PC-3 (cell line): Measurements from ENCODE around the gene JADE2. TPM values are rescaled to one million over a fixed set of nuclear protein-coding genes. Genes with fewer than 3 reads are reported as not detected.
A peak's percentile ranks its signal among the peaks of the same experiment; 100 is the strongest.

Experiments
- ATAC-seq: fragments of 200-7000 bp; cut with Tn5 transposase; 2 replicates; pipeline ENCODE4 v1.9.1; 2020; ENCODE audit warnings: mild to moderate bottlenecking, moderate library complexity
- BruUV-seq: library from RNA; stranded (reverse); fragments of 400-500 nt; replicated peaks from 2 replicates; lab custom pipeline; 2021; lab: Mats Ljungman, UMichigan
- CTCF ChIA-PET: fragments of 300-600 bp; sonication (Branson Sonifier 250); formaldehyde crosslinking; loops from one replicate; lab custom pipeline; 2022; ENCODE audit warnings: antibody characterized with exemption; lab: Charles Lee
- POLR2A ChIA-PET: fragments of 300-600 bp; sonication (Branson Sonifier 250); formaldehyde crosslinking; loops from one replicate; lab custom pipeline; 2022; ENCODE audit warnings: antibody characterized with exemption; ENCODE audit not compliant: unreplicated experiment; lab: Charles Lee
- DNase-seq: peaks from one replicate; pipeline ENCODE4 v3.0.0-alpha.2; 2015
- H2AFZ ChIP-seq: fragments of 300-600 bp; sonication (generic); 2 replicates; pipeline ENCODE4 v1.6.0; 2016; ENCODE audit warnings: antibody characterized with exemption, low read length
- H3F3A ChIP-seq: fragments of 300-600 bp; sonication (generic); one replicate; pipeline ENCODE4 v1.6.0; 2017; ENCODE audit warnings: antibody characterized with exemption, low read length, control low read depth, mild to moderate bottlenecking; ENCODE audit not compliant: unreplicated experiment
- H3K27ac ChIP-seq: fragments of 300-600 bp; sonication (generic); 2 replicates; pipeline ENCODE4 v1.5.1; 2016; ENCODE audit warnings: mild to moderate bottlenecking, low read length
- H3K27me3 ChIP-seq: fragments of 300-600 bp; sonication (generic); 2 replicates; pipeline ENCODE4 v1.6.1; 2016; ENCODE audit warnings: low read length, mixed read lengths
- H3K36me3 ChIP-seq: fragments of 300-600 bp; sonication (generic); 2 replicates; pipeline ENCODE4 v1.6.1; 2016; ENCODE audit warnings: low read depth, mixed run types, low read length, mixed read lengths
- H3K4me1 ChIP-seq: fragments of 300-600 bp; sonication (generic); 2 replicates; pipeline ENCODE4 v1.5.1; 2016; ENCODE audit warnings: low read length; ENCODE audit not compliant: insufficient read depth
- H3K4me2 ChIP-seq: fragments of 300-600 bp; sonication (generic); 2 replicates; pipeline ENCODE4 v1.6.0; 2016; ENCODE audit warnings: low read length
- H3K4me3 ChIP-seq: fragments of 300-600 bp; sonication (generic); 2 replicates; pipeline ENCODE4 v1.5.1; 2016; ENCODE audit warnings: mild to moderate bottlenecking, low read length, mixed read lengths
- H3K79me2 ChIP-seq: fragments of 300-600 bp; sonication (generic); 2 replicates; pipeline ENCODE4 v1.6.1; 2017; ENCODE audit warnings: low read length, mixed read lengths
- H3K9ac ChIP-seq: fragments of 300-600 bp; sonication (generic); 2 replicates; pipeline ENCODE4 v1.6.0; 2016; ENCODE audit warnings: mild to moderate bottlenecking, low read length
- H3K9me2 ChIP-seq: fragments of 300-600 bp; sonication (generic); replicated peaks from 2 replicates; pipeline ENCODE4 v1.6.1; 2016; ENCODE audit warnings: mixed run types, low read length, mixed read lengths
- H3K9me3 ChIP-seq: fragments of 300-600 bp; sonication (generic); 2 replicates; pipeline ENCODE4 v1.6.1; 2016; ENCODE audit warnings: low read length, mixed read lengths
- H4K20me1 ChIP-seq: fragments of 300-600 bp; sonication (generic); 2 replicates; pipeline ENCODE4 v1.6.1; 2016; ENCODE audit warnings: low read length, mixed read lengths
- EZH2 ChIP-seq: fragments of 300-600 bp; sonication (generic); IDR thresholded peaks from one replicate; pipeline ENCODE4 v1.6.1; 2017; ENCODE audit warnings: antibody characterized with exemption, mild to moderate bottlenecking, low read length; ENCODE audit not compliant: unreplicated experiment
- EZH2phosphoT487 ChIP-seq: fragments of 300-600 bp; sonication (generic); IDR thresholded peaks from 2 replicates; pipeline ENCODE4 v1.6.1; 2018; ENCODE audit warnings: mild to moderate bottlenecking, antibody characterized with exemption, low read length, borderline replicate concordance
- intact Hi-C: fragments of 100-400 bp; cut with micrococcal nuclease; formaldehyde crosslinking; loops from 2 replicates; pipeline ENCODE4 v1.9.0; 2023
- total RNA-seq: library from RNA; depleted of rRNA; stranded (reverse); fragments of >200 nt; gene quantifications from 2 replicates; pipeline ENCODE4 v1.2.3, GENCODE V29; 2014
- TF ChIP-seq, protein P1 (sequence below): fragments of 300-600 bp; sonication (generic); conservative IDR thresholded peaks from 2 replicates; pipeline ENCODE4 v1.5.1; 2017; ENCODE audit warnings: antibody characterized with exemption, low read depth, mild to moderate bottlenecking, low read length

JADE2 gene
- total RNA-seq, 1 experiment from 2014 or later = 33.2 TPM

DNA sequence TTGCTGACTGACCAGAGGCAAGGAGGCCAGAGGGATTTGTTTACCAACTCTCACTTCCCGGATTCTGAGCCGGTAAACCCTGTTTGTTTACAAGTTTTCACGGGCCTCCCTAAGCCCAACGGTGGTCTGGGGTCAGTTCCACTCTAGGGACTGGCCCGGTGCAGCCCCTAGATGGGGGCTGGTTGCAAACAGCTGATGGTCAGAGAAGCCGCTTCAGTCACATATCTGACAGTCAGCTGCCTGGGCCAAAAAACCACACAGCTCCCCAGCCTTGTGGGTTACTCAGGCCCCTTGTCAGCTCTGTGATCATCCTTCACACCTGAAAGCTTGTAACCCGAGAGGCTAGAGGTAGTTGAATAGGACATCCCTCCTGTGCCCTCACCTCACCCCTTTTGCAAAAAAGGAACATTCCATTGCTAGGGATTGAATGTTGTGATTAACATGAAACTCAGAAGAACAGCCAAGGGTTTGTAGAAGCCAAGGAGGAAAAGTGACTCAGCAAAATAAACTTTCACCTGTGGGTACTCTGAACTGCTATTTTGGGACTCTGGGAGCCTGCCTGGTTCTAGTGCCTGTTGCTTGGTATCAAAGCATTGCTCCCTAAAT is 66.8 kb downstream of the JADE2 start:
- H3K9me3 ChIP-seq = no peaks in the 10 kb centered on the region
- peak overlapping the region; percentile 30 for H3K9ac ChIP-seq
- CTCF ChIA-PET = no interaction called here
- H3K27me3 ChIP-seq = no peaks in the 10 kb centered on the region
- no peaks in the 10 kb centered on the region for H3K79me2 ChIP-seq
- no peaks in the 10 kb centered on the region for H3K36me3 ChIP-seq
- POLR2A ChIA-PET = no interaction called here
- peak overlapping the region; percentile 58 for H3K4me2 ChIP-seq
- H3F3A ChIP-seq = no peaks in the 10 kb centered on the region
- H2AFZ ChIP-seq = no peak overlapping the region; the same call in 1 of the 2 replicates
- ATAC-seq (peak; percentile 77), DNase-seq (peak; percentile 81)
- no peaks in the 10 kb centered on the region for H3K9me2 ChIP-seq
- H3K27ac ChIP-seq = peak overlapping the region; percentile 79
- BruUV-seq = no TSS peak
- TF ChIP-seq EZH2 = no peak
- no peak for TF ChIP-seq EZH2phosphoT487
- TF ChIP-seq, protein P1, sequence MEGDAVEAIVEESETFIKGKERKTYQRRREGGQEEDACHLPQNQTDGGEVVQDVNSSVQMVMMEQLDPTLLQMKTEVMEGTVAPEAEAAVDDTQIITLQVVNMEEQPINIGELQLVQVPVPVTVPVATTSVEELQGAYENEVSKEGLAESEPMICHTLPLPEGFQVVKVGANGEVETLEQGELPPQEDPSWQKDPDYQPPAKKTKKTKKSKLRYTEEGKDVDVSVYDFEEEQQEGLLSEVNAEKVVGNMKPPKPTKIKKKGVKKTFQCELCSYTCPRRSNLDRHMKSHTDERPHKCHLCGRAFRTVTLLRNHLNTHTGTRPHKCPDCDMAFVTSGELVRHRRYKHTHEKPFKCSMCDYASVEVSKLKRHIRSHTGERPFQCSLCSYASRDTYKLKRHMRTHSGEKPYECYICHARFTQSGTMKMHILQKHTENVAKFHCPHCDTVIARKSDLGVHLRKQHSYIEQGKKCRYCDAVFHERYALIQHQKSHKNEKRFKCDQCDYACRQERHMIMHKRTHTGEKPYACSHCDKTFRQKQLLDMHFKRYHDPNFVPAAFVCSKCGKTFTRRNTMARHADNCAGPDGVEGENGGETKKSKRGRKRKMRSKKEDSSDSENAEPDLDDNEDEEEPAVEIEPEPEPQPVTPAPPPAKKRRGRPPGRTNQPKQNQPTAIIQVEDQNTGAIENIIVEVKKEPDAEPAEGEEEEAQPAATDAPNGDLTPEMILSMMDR = no peak
- H4K20me1 ChIP-seq = no peaks in the 10 kb centered on the region
- no peak overlapping the region for H3K4me3 ChIP-seq
- H3K4me1 ChIP-seq = peaks cover 24% of the 10 kb centered on the region
- intact Hi-C loops = no loop called here

DNA sequence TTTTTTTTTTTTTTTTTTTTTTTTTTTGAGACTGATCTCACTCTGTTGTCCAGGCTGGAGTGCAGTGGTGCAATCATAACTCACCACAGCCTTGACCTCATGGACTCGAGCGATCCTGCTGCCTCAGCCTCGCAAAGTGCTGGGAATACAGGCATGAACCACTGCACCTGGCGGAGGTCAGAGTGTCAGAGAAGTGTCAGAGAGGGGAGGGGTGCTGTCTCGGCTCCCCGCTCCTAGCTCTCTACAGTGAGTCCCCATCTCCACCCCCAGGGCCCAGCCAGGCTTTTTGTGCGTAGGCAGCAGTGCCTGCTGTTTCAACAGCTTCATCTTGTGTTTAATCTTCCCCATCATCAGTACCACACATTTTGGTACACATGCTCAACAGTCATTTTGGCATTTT is 68.9 kb downstream of the JADE2 start:
- ATAC-seq (no peak), DNase-seq (no peak)
- Histone ChIP-seq H3K79me2 (no peaks in the 10 kb centered on the region), H3F3A (no peaks in the 10 kb centered on the region), H3K36me3 (no peaks in the 10 kb centered on the region), H3K27me3 (no peaks in the 10 kb centered on the region), H3K4me2 (no peak overlapping the region), H4K20me1 (no peaks in the 10 kb centered on the region), H3K4me3 (no peak overlapping the region), H3K27ac (no peak overlapping the region), H3K4me1 (peaks cover 24% of the 10 kb centered on the region), H3K9me2 (no peaks in the 10 kb centered on the region), H3K9ac (no peak overlapping the region), H3K9me3 (no peaks in the 10 kb centered on the region), H2AFZ (no peak overlapping the region)
- BruUV-seq = no TSS peak
- POLR2A ChIA-PET = no interaction called here
- intact Hi-C loops = no loop called here
- CTCF ChIA-PET = no interaction called here
- TF ChIP-seq EZH2 (no peak), EZH2phosphoT487 (no peak)
- TF ChIP-seq, protein P1 = no peak

DNA sequence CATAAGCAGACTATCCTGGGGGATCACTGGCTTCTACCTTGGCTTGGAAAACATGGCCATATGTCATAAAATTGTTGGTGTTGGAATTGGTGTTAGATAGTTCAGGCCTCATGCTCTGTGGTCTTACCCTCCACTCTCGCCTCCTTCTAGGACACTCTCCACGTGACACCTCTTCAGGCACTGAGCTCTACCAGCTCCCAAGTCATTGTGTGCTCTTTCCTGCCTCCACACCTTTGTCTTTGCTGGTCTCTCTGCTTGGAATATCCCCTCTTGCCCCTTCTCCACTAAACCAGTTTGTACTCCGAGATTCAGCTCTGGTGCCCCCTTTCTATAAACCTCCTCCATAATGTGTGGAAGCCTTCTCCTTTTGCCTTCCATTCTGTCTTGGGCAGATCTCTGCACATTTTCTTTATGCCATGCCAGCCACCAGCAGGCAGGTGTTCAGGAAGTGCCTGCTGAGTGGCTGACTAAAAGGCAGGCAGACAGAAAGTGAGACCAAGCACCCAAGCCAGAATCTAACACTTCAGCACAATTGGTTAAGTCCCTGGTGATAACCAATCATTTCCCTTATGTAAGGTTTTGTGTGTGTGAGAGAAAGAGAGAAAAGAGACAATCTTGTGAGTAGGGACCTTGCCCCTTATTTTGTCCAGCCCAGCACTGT is 69.5 kb downstream of the JADE2 start:
- POLR2A ChIA-PET = no interaction called here

More for the DNA sequence above, 69.5 kb downstream of the JADE2 start:
- TF ChIP-seq EZH2 (no peak), EZH2phosphoT487 (no peak)
- TF ChIP-seq, protein P1 = no peak
- no peaks in the 10 kb centered on the region for H3K27me3 ChIP-seq
- H4K20me1 ChIP-seq = no peaks in the 10 kb centered on the region
- H3F3A ChIP-seq = no peaks in the 10 kb centered on the region
- no peak overlapping the region for H3K4me3 ChIP-seq
- no TSS peak for BruUV-seq
- CTCF ChIA-PET = no interaction called here
- intact Hi-C loops = no loop called here
- H3K36me3 ChIP-seq = no peaks in the 10 kb centered on the region
- no peaks in the 10 kb centered on the region for H3K9me3 ChIP-seq
- H2AFZ ChIP-seq = no peak overlapping the region
- DNase-seq (no peak), ATAC-seq (no peak)
- H3K4me2 ChIP-seq = no peak overlapping the region
- H3K9me2 ChIP-seq = no peaks in the 10 kb centered on the region
- no peak overlapping the region for H3K27ac ChIP-seq
- no peak overlapping the region for H3K9ac ChIP-seq
- no peaks in the 10 kb centered on the region for H3K79me2 ChIP-seq
- H3K4me1 ChIP-seq = peaks cover 24% of the 10 kb centered on the region
